Embryonic facial prominence (tissue), 1 donor: Measurements from ENCODE around the gene SLC16A10.
"Not testable (repeated sequence)": the region's sequence is repeated elsewhere in the genome, so short reads cannot be mapped to it uniquely, and the experiment has no call there.

Source experiments
- DNase-seq: peaks from one replicate; pipeline ENCODE4 v3.0.0-alpha.2; 2016; ENCODE audit errors: extremely low spot score

SLC16A10 gene

GRCh38 chr6:111184827-111185532 is 97.7 kb downstream of the SLC16A10 start:
- DNase-seq = no peak

DNA sequence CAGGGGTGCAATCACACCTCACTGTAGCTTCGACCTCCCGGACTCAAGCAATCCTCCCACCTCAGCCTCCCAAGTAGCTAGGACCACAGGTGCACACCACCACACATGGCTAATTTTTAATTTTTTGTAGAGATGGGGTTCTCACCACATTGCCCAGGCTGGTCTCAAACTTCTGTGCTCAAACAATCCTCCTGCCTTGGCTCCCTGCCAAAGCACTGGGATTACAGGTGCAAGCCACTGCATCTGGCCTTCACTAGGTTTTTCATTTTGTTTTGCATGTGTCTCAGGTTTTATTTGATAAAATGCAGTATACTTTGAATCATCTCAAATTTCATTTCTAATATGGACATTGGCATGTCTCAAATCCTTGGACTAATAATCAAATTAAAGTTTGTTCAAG is 98.7 kb downstream of the SLC16A10 start:
- no peak for DNase-seq

DNA sequence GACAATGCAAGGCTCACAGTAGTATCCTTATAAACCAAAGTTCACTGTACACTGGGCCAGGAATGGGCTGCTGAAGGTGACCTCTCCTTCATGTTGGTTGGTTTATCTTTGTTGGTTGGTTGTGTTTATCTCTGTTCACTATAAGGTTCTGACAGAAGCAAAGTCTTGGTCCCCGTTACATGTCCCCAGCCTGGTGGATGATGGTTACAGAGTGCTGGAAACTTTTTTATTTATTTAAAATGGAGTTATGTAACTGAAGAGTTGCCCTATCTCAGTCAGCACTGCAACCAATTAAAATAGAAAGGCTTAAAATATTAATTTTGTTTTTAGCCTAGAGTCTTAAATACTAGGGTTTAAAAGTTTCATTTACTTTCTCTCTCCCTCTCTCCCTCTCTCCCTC is 100.6 kb downstream of the SLC16A10 start:
- no peak for DNase-seq

GRCh38 chr6:111189666-111190210 is 102.4 kb downstream of the SLC16A10 start:
- DNase-seq = not testable (repeated sequence)

GRCh38 chr6:111190637-111191036 is 103.3 kb downstream of the SLC16A10 start:
- no peak for DNase-seq

- not testable (repeated sequence) for DNase-seq
These were observed 103.8 kb downstream of the SLC16A10 start for GRCh38 chr6:111191136-111191535.

DNA sequence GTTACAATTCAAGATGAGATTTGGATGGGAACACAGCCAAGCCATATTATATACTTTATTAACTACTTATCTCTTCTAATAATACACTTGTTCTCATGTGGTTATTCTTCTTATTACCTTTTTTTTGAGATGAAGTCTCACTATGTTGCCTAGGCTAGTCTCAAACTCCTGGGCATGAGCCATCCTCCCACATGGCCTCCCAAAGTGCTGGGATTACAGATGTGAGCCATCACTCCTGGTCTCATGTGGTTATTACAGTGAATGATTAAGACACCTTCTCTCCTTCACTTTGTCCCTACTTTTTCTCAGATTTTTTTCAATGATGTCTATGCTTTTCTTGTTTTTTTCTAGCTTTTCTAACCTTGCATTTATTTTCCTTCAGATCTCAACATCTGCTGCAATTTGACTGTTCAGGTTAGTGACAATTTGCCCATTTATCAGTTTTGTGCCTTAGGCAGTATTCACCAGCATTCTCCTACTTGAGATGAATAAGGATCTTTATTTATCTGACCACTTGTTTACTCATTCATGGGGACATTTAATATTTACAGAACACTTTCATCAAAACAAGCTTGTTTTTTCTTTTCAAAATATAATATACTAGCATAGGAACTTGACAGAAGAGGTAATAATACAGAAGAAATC is 105.7 kb downstream of the SLC16A10 start:
- DNase-seq = no peak

DNA sequence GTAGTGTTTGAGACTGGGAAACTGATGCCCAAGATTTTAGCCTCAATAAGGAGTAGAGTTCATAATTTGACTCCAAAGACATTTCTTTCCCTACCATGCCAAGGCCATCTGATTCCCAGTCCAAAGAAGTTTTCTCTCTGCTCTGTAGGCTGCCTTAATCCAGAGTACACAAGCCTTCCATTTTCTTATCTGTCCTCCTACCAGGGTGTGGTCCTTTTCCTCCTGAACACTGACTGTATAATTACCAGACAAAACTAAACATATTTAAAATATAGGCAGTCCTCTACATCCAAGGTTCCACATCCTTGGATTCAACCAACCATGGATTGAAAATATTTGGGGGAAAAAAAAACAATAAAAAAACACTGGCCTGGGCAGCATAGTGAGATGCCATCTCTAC is 108.4 kb downstream of the SLC16A10 start:
- DNase-seq = no peak

DNA sequence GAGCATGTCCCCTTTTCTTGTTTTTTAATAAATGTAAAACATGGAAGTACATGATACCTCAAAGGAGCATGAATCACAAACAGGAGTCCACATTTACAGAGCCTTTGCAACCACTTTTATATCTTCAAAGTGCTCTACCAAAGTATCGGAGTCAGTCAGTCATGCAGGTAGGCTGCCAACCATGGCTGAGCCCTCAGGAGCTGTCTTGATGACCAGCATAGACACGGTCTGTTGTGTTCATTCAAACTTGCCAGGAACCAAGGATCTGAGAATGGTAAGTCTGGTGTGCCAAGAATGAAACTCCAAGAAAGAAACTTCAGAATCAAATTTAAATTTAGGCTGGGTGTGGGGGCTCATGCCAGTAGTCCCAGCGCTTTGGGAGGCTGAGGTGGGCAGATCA is 111.5 kb downstream of the SLC16A10 start:
- DNase-seq = no peak

DNA sequence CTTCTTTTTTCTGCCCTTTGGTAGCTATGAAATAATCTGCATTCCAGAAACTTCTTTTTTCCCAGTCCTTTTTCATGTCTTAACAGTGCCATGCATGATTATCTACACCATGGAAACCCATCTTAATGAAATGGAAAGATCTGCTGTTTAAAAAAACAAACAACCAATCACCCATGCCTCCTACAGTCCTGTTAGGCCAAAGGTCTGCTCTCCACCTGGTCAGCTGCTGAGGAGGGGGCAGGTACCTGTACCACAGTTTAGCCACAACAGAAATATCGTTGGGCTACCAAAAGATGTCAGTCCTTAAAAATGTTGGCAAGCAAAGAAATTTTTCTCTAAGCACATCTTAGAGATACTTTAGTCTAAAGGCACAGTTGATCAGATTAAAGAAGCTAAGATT is 112.6 kb downstream of the SLC16A10 start:
- DNase-seq = no peak

DNA sequence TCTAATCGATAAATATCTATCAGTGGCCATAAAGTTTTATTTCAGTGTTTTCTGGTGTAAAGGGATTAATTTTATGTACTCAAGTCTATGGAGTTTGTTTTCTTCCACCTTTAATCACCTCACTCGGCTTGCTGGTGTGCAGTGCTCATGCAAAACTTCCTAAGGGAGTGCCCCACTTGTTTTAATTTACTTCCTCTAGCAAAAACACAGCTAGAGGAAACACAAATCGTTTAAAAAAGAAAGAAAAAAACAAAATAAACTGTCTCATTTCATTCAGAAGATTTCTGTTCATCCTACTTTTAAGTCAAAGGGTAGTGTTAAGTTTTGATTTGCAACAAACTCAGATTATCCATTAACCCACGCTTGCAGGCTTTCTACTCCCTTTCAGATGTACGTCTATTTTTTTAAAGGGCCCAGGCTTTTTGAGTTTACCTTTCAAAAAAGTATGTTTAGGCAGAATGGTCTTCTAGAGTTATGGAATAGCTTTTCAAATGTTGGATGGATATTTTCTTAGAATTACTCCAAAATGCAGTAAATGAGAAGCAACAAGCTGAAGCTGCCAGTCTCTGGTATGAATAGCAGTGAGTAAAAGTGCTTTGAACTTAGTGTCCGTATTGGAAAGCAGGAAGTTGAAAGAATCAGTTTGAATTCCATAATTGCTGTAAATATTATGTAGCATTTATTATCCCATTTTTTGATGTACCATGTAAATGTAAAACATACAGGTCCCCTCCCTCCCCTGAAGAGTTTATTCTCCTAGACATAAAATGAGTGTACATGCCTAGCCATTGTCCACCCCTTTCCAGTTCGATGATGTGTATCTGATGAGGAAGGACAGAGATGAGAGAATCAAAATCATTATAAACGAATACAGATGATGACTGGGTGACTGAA is 113.3 kb downstream of the SLC16A10 start:
- DNase-seq = no peak

DNA sequence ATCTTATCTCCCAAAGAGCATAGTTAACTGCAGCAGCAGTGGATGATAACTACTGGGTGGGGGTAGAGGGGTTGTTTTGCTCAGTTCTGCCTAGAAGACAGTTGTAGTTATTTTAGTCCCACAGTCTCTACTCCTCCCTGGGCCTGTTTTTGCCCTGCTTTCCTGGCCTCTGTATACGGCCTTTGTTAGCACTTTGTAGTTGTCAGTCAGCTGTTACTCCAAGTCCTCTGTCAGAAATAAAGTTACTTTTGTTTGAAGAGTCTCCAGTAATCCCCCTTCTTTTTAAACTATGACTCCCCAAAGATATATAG is 113.9 kb downstream of the SLC16A10 start:
- DNase-seq = no peak

DNA sequence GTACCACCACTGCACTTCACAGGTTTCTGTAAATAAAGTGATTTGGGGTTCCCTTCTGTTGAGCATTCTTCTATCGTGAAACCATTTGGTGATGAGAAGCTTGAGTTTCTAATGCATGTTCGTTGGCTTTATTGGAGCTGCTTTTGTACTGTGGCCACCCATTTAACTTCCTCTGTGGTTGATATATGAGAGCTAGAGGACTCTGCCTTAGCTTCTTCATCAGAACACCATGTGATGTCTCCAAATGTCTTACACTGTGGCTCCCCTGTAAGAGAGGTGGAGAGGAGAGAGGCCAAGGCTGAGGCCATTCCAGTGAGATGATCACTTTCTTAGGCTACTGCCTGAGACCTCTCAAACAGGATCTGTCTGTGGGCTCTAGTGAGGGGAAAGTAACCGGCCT is 114.5 kb downstream of the SLC16A10 start:
- DNase-seq = no peak

GRCh38 chr6:111203539-111203938 is 116.2 kb downstream of the SLC16A10 start:
- not testable (repeated sequence) for DNase-seq

DNA sequence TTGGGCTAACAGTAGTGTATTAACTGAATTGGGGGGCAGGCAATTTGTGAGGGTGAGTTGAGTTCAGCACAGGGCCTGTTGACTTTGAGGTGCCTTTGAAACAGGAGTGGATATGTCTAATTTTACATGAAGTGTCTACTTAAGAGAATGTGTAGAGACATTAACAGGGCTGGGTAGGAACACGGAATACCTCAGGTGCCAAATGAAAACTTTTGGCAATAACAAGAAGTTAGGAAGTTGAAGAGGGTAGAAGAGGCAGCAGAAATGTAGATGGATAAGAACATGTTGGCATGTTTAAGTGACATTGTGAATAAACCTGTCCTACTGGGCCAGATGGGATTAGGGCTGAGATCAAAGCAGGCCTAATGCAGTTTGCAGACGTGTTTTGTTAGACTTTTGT is 117.0 kb downstream of the SLC16A10 start:
- no peak for DNase-seq

DNA sequence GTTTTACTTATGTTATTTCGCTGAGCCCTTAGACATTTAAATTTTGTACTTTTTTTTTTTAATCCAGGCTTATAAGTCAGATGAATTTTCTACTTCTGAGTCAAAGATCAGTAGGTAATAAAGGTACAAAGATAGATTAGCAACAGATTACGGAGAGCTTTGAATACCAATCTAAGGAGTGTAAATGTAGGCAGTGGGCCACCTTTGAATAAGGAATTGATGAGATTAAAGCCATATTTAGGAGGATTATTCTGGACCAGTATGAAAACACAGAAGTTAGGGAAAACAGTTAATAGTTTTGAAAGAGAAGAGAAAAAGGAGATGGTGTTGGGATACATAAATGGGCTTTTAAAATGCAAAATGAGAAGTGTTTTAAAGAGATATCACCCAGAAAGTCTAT is 117.6 kb downstream of the SLC16A10 start:
- no peak for DNase-seq

DNA sequence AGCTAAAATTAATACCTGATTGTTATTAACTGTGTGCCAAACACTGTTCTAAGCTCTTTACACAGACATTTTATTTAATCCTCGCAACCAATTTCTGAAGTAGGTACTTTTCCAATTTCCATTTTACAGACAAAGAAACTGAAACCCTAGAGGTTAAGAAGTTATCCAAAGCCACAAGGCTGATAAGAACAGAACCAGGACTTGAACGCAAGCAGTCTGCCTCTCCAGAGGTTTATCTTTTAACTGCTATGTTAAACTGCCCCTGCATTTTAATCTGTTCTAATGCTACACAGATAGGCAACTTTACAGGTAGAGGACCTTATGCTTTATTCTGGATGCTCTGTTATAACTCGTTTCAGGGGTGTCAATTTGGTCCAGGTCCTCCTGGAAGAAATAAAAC is 118.2 kb downstream of the SLC16A10 start:
- no peak for DNase-seq

- DNase-seq = no peak
These were observed 120.0 kb downstream of the SLC16A10 start for GRCh38 chr6:111207141-111207858.

- DNase-seq = no peak
These were observed 121.6 kb downstream of the SLC16A10 start for GRCh38 chr6:111208933-111209332.

DNA sequence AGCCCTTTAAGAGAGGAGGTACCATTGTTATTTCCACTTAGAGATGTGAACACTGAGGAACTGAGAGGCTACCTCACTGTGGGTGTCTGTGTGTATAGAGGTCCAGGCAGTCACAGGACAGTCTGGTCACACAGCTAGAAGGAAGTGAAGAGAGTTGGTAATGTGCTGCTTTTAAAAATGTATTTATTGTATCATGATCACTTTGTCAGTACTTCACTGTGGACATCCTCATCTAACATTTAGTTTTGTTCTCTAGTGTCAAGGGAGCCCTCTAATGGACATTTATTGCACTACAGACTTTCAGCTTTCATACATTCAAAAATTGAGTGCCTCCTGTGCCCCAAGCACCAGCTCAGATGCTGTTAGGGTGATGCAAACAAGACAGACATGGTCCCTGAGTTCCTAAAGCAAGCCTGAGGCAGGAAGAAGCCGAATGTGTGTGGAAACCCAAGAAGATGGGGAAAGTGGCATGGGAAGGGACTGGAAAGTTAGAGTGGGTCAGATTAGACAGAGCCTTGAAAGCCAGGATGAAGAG is 123.0 kb downstream of the SLC16A10 start:
- no peak for DNase-seq

- no peak for DNase-seq
These were observed 124.2 kb downstream of the SLC16A10 start for GRCh38 chr6:111211411-111212030.
